NK-92 (cell line): ENCODE results near the gene ACY1.

Experiments used
- DNase-seq: peaks from one replicate; lab custom pipeline; 2025; ENCODE audit not compliant: unreplicated experiment; lab: John Stamatoyannopoulos, UW

The ACY1 gene

GRCh38 chr3:51962854-51963530 is 20.3 kb upstream of the ACY1 start:
- DNase-seq = no peak

GRCh38 chr3:51963951-51964451 is 19.3 kb upstream of the ACY1 start:
- DNase-seq = no peak

GRCh38 chr3:51964521-51964920 is 18.8 kb upstream of the ACY1 start:
- DNase-seq = no peak

- no peak for DNase-seq
Observed at GRCh38 chr3:51966016-51966415, 17.3 kb upstream of the ACY1 start.

GRCh38 chr3:51966486-51966885 is 16.8 kb upstream of the ACY1 start:
- DNase-seq = no peak

GRCh38 chr3:51966922-51967383 is 16.4 kb upstream of the ACY1 start:
- no peak for DNase-seq

GRCh38 chr3:51967384-51968169 is 15.8 kb upstream of the ACY1 start, which contains the start of gene PCBP4:
Gene PCBP4, minus strand, starts transcription at chr3:51967454. Its CDS starts 6,214 bp downstream, at chr3:51961240.
- no peak for DNase-seq

- no peak for DNase-seq
Observed at GRCh38 chr3:51968170-51968775, 15.1 kb upstream of the ACY1 start.

GRCh38 chr3:51968883-51969678 is 14.3 kb upstream of the ACY1 start:
- DNase-seq = no peak

- DNase-seq = no peak
Observed at GRCh38 chr3:51969841-51970240, 13.5 kb upstream of the ACY1 start.

GRCh38 chr3:51970606-51971300 is 12.6 kb upstream of the ACY1 start:
- DNase-seq = no peak

- DNase-seq = no peak
Observed at GRCh38 chr3:51971350-51971749, 12.0 kb upstream of the ACY1 start.

GRCh38 chr3:51974277-51974962 is 8.9 kb upstream of the ACY1 start:
- no peak for DNase-seq

- DNase-seq = no peak
Observed at GRCh38 chr3:51974963-51975851, 8.1 kb upstream of the ACY1 start, which contains the start of gene ABHD14A. Gene ABHD14A, plus strand, starts transcription at chr3:51975064. Its CDS starts 72 bp downstream, at chr3:51975136.

- DNase-seq = no peak
Observed at GRCh38 chr3:51975852-51976549, 7.3 kb upstream of the ACY1 start.

GRCh38 chr3:51977446-51978142 is 5.7 kb upstream of the ACY1 start:
- no peak for DNase-seq

- DNase-seq = no peak
Observed at GRCh38 chr3:51978143-51978502, 5.2 kb upstream of the ACY1 start.

- DNase-seq = no peak
Observed at GRCh38 chr3:51980253-51980652, 3.1 kb upstream of the ACY1 start.
